Activated CD4-positive, alpha-beta memory T cell treated with anti-CD3 and anti-CD28 coated beads, Interleukin-2, amount 10 ng/mL, durations not matched to agents 7 days and 5 days (primary cell): ENCODE measurements around the gene RBM12. TPM values are rescaled to one million over a fixed set of nuclear protein-coding genes. Genes with fewer than 3 reads are reported as not detected.

Source experiments
- CTCF ChIA-PET: fragments of 350-600 bp; sonication (Branson Sonifier 250); formaldehyde crosslinking; loops from one replicate; lab custom pipeline; 2021; ENCODE audit warnings: antibody characterized with exemption, inconsistent platforms; lab: Charles Lee
- POLR2A ChIA-PET: fragments of 350-600 bp; sonication (Branson Sonifier 250); formaldehyde crosslinking; loops from one replicate; lab custom pipeline; 2021; ENCODE audit warnings: antibody characterized with exemption; lab: Charles Lee
- DNase-seq: peaks from one replicate; pipeline ENCODE4 v3.0.0-alpha.2; 2020
- H3K27ac Mint-ChIP-seq: one replicate; pipeline ENCODE4 v1.8.0; 2021; ENCODE audit warnings: mild to moderate bottlenecking, mixed read lengths
- H3K27me3 Mint-ChIP-seq: one replicate; pipeline ENCODE4 v1.8.0; 2021; ENCODE audit warnings: mixed read lengths
- H3K36me3 Mint-ChIP-seq: one replicate; pipeline ENCODE4 v1.8.0; 2021; ENCODE audit warnings: low read depth, mixed read lengths
- H3K4me1 Mint-ChIP-seq: one replicate; pipeline ENCODE4 v1.8.0; 2021; ENCODE audit warnings: mixed read lengths
- H3K4me3 Mint-ChIP-seq: one replicate; pipeline ENCODE4 v1.8.0; 2021; ENCODE audit warnings: mild to moderate bottlenecking, mixed read lengths
- H3K9me3 Mint-ChIP-seq: one replicate; pipeline ENCODE4 v1.8.0; 2021; ENCODE audit warnings: mixed read lengths
- total RNA-seq, 2 experiments: library from RNA; stranded (reverse); gene quantifications; one replicate each; pipeline ENCODE4 v1.2.3, GENCODE V29; 2021

Gene RBM12
- total RNA-seq, 2 experiments from 2014 or later: 115 to 116 TPM

DNA sequence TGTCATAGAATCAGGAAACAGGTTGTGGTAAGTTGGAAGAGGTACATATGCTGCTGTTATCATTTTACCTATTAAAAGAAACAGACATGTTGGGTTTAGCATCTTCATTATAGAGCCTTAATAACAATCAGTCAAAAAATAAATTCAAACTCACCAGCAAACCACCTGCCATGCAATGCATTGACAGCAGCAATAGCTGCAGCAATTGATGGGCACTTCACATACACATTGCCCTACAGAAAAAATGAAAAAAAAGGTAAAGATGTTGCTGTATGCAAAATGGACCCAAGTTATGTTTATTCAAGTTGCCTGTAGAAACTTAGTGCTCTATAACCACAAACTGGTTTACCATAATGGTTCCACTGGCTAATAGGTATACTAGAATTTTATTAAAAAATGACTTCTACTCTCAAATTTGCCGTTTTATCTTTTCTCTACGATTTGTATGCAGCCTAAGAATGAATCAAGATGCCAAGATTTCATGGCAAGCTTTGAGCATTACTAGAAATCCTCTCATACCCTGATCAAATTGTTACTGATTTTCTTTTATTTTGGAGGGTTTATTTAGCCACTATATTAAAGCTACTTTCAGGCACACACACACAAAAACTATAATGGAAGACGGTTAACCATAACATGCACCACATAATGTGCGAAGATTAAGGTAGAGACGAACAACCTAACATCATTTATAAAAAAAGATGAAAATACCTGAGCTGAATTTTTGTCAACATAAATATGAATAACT, 40.0 kb upstream of the RBM12 start:
- Mint-ChIP-seq H3K27me3 (no peaks in the 10 kb centered on the region), H3K4me1 (peaks cover 52% of the 10 kb centered on the region), H3K9me3 (no peaks in the 10 kb centered on the region), H3K36me3 (peaks cover 76% of the 10 kb centered on the region), H3K4me3 (no peak overlapping the region), H3K27ac (no peak overlapping the region)
- ChIA-PET POLR2A (interaction anchor here (1.1 to 23.9 kb wide), 5 partner anchors 7 to 41 kb away, joined by 4 to 503 read pairs (median 32); partner anchors contain the start of genes CPNE1, RBM12 and RBM39), CTCF (interaction anchor here (0.5 to 2.0 kb wide), 5 partner anchors 10 to 180 kb away, joined by 3 to 5 read pairs (median 3); partner anchors contain the start of gene RBM39)
- DNase-seq: no peak

DNA sequence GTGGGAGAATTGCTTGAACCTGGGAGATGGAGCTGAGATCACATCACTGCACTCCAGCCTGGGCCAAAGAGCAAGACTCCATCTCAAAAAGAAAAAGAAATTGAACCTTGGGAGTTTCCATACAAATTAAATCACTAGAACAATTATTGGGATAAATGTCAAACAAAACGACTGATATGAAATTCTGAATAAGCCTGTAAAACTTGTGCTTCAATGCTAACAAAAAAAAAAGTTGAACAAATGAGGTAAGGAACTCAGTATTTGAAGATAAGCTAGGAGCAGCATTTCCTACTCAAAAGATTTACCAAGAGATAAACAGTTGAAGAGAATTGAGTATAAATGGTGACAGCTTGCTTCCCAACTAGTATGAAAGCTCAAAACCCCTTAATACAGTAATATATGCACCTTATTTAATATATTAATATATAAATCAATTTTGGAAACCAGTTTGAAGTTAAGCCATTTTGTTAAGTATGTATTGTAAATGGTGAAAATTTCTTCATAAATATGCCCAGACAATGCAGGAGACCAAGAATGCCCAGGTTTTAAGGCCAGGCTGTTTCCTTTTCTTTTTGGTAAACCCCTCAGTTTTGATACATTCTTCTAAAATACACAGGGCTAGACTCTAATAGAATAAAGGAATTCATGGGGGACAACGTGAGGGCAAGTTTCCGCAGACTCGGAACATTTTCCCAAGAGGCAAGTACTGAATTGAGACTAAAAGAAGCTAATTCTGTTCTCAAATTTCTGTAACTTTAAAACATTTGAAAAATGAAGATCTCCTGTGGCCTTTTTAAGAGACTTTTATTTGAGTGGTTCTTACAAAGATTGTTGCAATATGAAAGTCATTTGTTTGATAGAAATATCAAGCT, 38.4 kb upstream of the RBM12 start:
- CTCF ChIA-PET: interaction anchor here (1.3 to 1.7 kb wide), 3 partner anchors 39 to 251 kb away, joined by 3 read pairs; partner anchors contain the start of gene SCAND1
- Mint-ChIP-seq H3K36me3 (peaks cover 77% of the 10 kb centered on the region), H3K27ac (no peak overlapping the region), H3K4me1 (peaks cover 53% of the 10 kb centered on the region), H3K27me3 (no peaks in the 10 kb centered on the region), H3K4me3 (no peak overlapping the region), H3K9me3 (no peaks in the 10 kb centered on the region)
- POLR2A ChIA-PET: interaction anchor here (0.5 to 23.9 kb wide), 10 partner anchors 9 to 239 kb away, joined by 3 to 503 read pairs (median 6); partner anchors contain the start of genes CPNE1, RBM12, RBM39 and SPAG4
- DNase-seq: no peak

GRCh38 chr20:35702051-35702823, 37.5 kb upstream of the RBM12 start:
- CTCF ChIA-PET: interaction anchor here (1.3 to 1.4 kb wide), 3 partner anchors 9 to 252 kb away, joined by 3 to 6 read pairs (median 3); partner anchors contain the start of gene SCAND1
- no peak for DNase-seq
- Mint-ChIP-seq H3K4me1 (peaks cover 62% of the 10 kb centered on the region), H3K27ac (peak overlapping the region; percentile 42), H3K36me3 (peaks cover 75% of the 10 kb centered on the region), H3K9me3 (no peaks in the 10 kb centered on the region), H3K4me3 (no peak overlapping the region), H3K27me3 (no peaks in the 10 kb centered on the region)
- POLR2A ChIA-PET: interaction anchor here (0.5 to 23.9 kb wide), 9 partner anchors 9 to 85 kb away, joined by 3 to 503 read pairs (median 6); partner anchors contain the start of genes CPNE1, RBM12, RBM39 and SPAG4

DNA sequence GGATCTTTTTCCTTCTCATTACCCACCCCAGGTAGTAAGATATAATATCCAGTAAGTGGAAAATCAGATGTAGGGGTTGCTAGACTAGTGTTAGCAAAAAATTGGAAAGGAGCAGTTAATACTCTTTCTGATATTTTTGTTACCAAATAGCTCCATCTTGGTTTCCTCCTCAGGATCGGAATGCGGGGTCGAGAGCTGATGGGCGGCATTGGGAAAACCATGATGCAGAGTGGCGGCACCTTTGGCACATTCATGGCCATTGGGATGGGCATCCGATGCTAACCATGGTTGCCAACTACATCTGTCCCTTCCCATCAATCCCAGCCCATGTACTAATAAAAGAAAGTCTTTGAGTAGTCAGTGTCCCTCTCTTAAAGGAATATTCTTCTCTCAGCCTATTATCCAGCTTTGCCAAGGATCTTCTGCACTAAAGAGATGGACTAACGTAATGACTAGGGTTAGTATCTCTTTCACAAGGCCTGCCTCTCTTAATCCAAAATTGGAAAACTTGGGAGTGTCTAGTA, 36.0 kb upstream of the RBM12 start:
- CTCF ChIA-PET: interaction anchor here (2.0 kb wide), 1 partner anchor 99 kb away, joined by 7 read pairs; no protein-coding TSS in a partner anchor
- peaks cover 60% of the 10 kb centered on the region for H3K4me1 Mint-ChIP-seq
- no peak for DNase-seq
- no peaks in the 10 kb centered on the region for H3K27me3 Mint-ChIP-seq
- H3K27ac Mint-ChIP-seq: peak overlapping the region; percentile 76
- peaks cover 70% of the 10 kb centered on the region for H3K36me3 Mint-ChIP-seq
- POLR2A ChIA-PET: interaction anchor here (0.7 to 23.9 kb wide), 11 partner anchors 11 to 253 kb away, joined by 3 to 503 read pairs (median 10); partner anchors contain the start of genes CPNE1, PHF20, RBM12 and RBM39
- no peaks in the 10 kb centered on the region for H3K9me3 Mint-ChIP-seq
- peak overlapping the region; percentile 91 for H3K4me3 Mint-ChIP-seq

DNA sequence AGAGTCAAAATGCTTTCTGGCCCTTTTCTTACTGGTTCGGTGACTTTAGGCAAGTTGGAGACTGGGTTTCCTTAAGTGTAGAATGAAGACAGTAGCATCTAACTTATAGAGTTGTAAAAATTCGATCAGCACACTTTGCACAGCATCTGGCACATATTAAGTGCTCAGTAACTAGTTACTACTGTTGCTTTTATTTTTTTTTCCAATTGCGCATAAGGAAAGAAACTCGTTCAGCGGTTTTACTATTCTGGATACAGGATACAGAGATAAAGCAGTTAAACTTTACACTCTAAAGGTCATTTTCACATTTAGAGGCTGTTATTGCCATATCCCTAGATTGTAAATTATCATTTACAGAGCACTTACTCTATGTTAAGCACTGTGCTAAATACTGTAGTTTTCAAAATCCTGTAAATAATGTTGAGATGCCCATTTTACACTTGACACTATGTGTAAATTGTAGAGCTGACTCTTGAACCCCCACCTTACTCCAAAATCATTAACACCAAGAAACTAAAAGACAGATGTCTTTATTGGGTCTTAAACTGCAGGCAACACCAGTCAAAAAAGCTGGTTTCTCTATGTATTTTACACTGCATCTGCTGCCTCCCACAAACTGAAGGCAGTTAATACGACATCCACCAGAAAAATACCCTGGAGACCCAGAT, 35.4 kb upstream of the RBM12 start:
- H3K27ac Mint-ChIP-seq: peak overlapping the region; percentile 76
- H3K4me3 Mint-ChIP-seq: peak overlapping the region; percentile 91
- DNase-seq: no peak
- ChIA-PET POLR2A (interaction anchor here (0.7 to 23.9 kb wide), 16 partner anchors 12 to 254 kb away, joined by 3 to 503 read pairs (median 4); partner anchors contain the start of genes CPNE1, PHF20, RBM12 and RBM39), CTCF (interaction anchor here (2.0 kb wide), 1 partner anchor 99 kb away, joined by 7 read pairs; no protein-coding TSS in a partner anchor)
- H3K9me3 Mint-ChIP-seq: no peaks in the 10 kb centered on the region
- peaks cover 69% of the 10 kb centered on the region for H3K36me3 Mint-ChIP-seq
- peaks cover 62% of the 10 kb centered on the region for H3K4me1 Mint-ChIP-seq
- no peaks in the 10 kb centered on the region for H3K27me3 Mint-ChIP-seq

- Mint-ChIP-seq H3K4me3 (peak within 1 kb of the TSS; percentile 91), H3K4me1 (peaks cover 56% of the 10 kb centered on the region), H3K9me3 (no peaks in the 10 kb centered on the region), H3K27ac (peak within 1 kb of the TSS; percentile 77), H3K36me3 (peaks cover 64% of the 10 kb centered on the region), H3K27me3 (no peaks in the 10 kb centered on the region)
- POLR2A ChIA-PET: interaction anchor here (0.8 to 23.9 kb wide), 14 partner anchors 13 to 422 kb away, joined by 3 to 503 read pairs (median 5); partner anchors contain the start of genes CPNE1, MMP24OS, PHF20 and RBM12
- peak; percentile 87 for DNase-seq
- CTCF ChIA-PET: interaction anchor here (1.0 to 2.0 kb wide), 2 partner anchors 95 to 98 kb away, joined by 4 to 7 read pairs; no protein-coding TSS in a partner anchor
These were observed 34.6 kb upstream of the RBM12 start, which contains the start of the genes NFS1 and ROMO1 for GRCh38 chr20:35699127-35699956. Gene NFS1, minus strand, starts transcription at chr20:35699352. Its CDS starts 64 bp downstream, at chr20:35699288. Gene ROMO1, plus strand, starts transcription at chr20:35699405. Its CDS starts 228 bp downstream, at chr20:35699633.

DNA sequence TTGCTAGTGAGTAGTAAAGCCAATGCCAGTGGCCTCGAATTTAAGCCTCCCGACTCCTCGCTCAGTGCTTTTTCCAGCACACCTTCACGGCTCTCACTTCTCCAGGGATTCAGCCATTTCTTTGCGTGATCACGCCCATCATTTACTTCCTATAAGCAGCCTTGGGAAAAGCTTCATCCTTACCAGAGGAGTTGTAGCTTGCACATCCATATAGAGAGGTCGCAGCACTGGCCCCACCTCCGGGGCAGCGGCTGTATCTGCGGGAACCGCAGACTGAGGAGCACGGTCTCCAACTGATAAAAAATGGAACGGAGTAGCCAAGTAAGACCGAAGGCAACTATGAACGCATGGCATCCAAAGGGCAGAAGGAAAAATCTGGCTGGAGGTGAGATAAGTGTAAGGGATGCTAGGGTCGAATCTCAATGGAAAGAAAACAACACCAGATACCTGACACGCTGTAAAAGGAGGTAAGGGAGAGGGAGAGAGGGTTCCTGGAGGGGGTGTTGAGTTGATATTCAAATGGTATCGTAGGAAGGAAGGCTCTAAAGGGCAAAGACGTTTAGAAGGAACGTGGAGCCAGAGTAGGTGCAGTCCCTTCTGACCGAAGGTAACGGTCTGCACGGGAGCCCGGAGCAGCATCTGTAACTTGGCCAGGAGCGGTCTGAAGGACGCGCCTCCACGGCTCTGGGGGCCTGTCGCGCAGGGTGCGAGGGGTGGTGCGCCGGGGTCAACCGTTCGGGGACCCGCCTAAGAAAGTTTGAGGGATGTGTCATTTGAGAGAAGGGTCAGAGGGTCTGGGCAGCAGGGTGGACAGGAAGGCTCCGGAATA, 33.8 kb upstream of the RBM12 start:
- H3K4me1 Mint-ChIP-seq: peaks cover 50% of the 10 kb centered on the region
- peaks cover 56% of the 10 kb centered on the region for H3K36me3 Mint-ChIP-seq
- no peak for DNase-seq

GRCh38 chr20:35697696-35698297, 33.1 kb upstream of the RBM12 start:
- H3K27me3 Mint-ChIP-seq: no peaks in the 10 kb centered on the region
- peaks cover 46% of the 10 kb centered on the region for H3K4me1 Mint-ChIP-seq
- H3K4me3 Mint-ChIP-seq: peak overlapping the region; percentile 91
- no peak for DNase-seq
- CTCF ChIA-PET: interaction anchor here (0.8 to 1.0 kb wide), 2 partner anchors 22 to 45 kb away, joined by 3 to 4 read pairs; no protein-coding TSS in a partner anchor
- peak overlapping the region; percentile 77 for H3K27ac Mint-ChIP-seq
- peaks cover 52% of the 10 kb centered on the region for H3K36me3 Mint-ChIP-seq
- POLR2A ChIA-PET: interaction anchor here (0.6 to 3.3 kb wide), 2 partner anchors 35 to 46 kb away, joined by 3 to 35 read pairs; partner anchors contain the start of genes CPNE1 and RBM12
- H3K9me3 Mint-ChIP-seq: no peaks in the 10 kb centered on the region

More for the DNA sequence above, 33.8 kb upstream of the RBM12 start:
- Mint-ChIP-seq H3K4me3 (peak overlapping the region; percentile 91), H3K27me3 (no peaks in the 10 kb centered on the region), H3K27ac (peak overlapping the region; percentile 77), H3K9me3 (no peaks in the 10 kb centered on the region)
- POLR2A ChIA-PET: interaction anchor here (0.6 to 23.9 kb wide), 11 partner anchors 14 to 421 kb away, joined by 3 to 503 read pairs (median 6); partner anchors contain the start of genes CPNE1, MMP24OS, PHF20 and RBM12
- CTCF ChIA-PET: interaction anchor here (1.0 kb wide), 2 partner anchors 44 to 94 kb away, joined by 4 read pairs; no protein-coding TSS in a partner anchor

DNA sequence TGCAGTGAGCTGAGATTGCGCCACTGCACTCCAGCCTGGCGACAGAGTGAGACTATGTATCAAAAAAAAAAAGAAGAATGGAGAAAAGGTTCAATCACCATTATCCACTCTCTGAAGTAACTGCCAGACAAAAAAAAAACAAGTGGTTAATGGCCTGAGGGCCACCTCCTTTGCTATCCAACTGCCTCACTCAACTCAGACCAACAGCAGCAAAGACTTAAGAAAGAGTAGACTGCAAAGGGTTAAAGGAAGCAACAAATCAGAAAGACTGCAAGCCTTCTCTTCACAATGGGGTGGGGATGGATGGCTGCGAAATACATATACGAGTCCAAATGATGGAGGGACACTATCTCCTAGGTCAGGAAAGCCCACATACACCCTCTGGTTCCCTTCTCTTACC, 31.3 kb upstream of the RBM12 start:
- Mint-ChIP-seq H3K4me1 (peaks cover 33% of the 10 kb centered on the region), H3K4me3 (no peak overlapping the region), H3K9me3 (no peaks in the 10 kb centered on the region), H3K27me3 (no peaks in the 10 kb centered on the region), H3K36me3 (peaks cover 39% of the 10 kb centered on the region), H3K27ac (no peak overlapping the region)
- no peak for DNase-seq
- CTCF ChIA-PET: no interaction called here
- POLR2A ChIA-PET: no interaction called here
